ENCODE data around the gene ATF6.

DNA sequence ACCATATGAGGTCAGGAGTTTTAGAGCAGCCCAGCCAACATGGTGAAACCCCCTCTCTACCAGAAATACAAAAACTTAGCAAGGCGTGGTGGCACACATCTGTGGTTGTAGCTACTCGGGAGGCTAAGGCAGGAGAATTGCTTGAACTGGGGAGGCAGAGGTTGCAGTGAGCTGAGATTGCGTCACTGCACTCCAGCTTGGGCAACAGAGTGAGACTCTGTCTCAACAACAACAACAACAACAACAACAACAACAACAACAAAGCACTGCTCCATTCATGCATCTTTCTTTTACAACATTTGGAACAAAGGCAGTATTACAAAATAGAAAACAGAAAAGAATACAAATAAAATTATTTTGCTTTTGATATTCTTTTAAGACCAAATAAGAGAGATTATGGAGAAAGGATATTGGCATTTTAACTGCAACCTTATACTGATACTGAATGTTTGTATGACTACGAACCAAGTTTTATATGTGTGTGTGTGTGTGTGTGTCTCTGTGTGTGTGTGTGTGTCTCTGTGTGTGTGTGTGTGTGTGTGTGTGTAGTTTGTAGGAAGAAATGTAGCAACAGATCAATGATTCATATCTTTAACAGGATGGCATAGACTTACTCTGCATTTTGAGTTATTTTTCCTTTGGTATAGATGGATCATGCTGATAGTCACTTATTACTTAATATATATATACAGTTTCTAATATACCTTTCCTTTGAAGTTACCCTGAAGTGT lies 24.6 kb downstream of the ATF6 start:
- TF ChIP-seq, protein P1, sequence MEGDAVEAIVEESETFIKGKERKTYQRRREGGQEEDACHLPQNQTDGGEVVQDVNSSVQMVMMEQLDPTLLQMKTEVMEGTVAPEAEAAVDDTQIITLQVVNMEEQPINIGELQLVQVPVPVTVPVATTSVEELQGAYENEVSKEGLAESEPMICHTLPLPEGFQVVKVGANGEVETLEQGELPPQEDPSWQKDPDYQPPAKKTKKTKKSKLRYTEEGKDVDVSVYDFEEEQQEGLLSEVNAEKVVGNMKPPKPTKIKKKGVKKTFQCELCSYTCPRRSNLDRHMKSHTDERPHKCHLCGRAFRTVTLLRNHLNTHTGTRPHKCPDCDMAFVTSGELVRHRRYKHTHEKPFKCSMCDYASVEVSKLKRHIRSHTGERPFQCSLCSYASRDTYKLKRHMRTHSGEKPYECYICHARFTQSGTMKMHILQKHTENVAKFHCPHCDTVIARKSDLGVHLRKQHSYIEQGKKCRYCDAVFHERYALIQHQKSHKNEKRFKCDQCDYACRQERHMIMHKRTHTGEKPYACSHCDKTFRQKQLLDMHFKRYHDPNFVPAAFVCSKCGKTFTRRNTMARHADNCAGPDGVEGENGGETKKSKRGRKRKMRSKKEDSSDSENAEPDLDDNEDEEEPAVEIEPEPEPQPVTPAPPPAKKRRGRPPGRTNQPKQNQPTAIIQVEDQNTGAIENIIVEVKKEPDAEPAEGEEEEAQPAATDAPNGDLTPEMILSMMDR (IDR thresholded peaks at IDR 0.05): no peak
- TF ChIP-seq POLR2A (IDR thresholded peaks at IDR 0.05): no peak
